GM18951 (cell line): ENCODE results near the gene ARMH1.
"Not testable (repeated sequence)": the region's sequence is repeated elsewhere in the genome, so short reads cannot be mapped to it uniquely, and the experiment has no call there.

Source experiments
- POLR2A ChIP-seq: IDR thresholded peaks from 4 replicates; pipeline ENCODE4 v1.6.1; 2011; ENCODE audit warnings: mild to moderate bottlenecking; ENCODE audit not compliant: insufficient read length, insufficient read depth; ENCODE audit errors: extremely low read depth
- in situ Hi-C: fragments of 300-500 bp; cut with MboI; formaldehyde crosslinking; loops from one replicate; pipeline ENCODE4 v1.12.0; 2022; ENCODE audit warnings: low sequenced_read_pairs, mixed read lengths, inconsistent platforms; ENCODE audit not compliant: unreplicated experiment

The ARMH1 gene

DNA sequence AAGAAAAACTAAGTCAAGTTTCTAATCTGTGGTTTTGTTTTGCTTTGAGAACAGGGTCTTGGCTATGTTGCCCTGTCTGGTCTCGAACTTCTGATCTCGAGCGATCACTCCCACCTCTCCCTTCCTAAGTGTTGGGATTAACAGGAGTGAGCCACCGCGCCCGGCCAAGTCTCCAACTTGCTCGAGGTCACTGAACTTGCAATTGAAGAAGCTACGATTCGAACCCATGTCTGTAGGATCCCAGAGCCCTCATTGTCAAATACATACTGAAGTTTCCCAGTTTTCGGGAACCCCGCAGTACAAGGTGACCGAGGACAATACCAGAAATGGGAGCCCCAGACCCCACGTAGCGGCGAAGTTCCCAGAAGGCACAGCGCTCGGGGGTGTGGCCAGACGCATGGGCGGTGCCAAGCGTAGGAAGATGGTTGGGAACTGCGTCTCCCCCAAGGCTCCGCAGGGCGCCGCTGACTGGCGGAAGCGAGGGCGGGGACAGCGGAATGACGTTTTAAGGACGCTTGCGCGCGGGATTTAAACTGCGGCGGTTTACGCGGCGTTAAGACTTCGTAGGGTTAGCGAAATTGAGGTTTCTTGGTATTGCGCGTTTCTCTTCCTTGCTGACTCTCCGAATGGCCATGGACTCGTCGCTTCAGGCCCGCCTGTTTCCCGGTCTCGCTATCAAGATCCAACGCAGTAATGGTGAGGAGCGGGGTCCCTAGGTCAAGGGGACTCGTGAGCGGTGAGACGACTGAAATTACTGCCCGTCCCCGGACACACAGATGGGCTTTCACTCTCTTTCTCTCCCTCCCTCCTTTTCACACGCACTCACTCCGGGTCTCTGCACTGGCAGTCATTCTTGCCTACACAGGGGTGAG is 65.0 kb downstream of the ARMH1 start, which contains the start of gene KIF2C:
Gene KIF2C, plus strand, starts transcription at position 531 of the 872 bp plus-strand sequence. Its CDS starts 96 bp downstream, at position 627.
- peak; percentile 97 for TF ChIP-seq POLR2A
- in situ Hi-C loops = no loop called here

DNA sequence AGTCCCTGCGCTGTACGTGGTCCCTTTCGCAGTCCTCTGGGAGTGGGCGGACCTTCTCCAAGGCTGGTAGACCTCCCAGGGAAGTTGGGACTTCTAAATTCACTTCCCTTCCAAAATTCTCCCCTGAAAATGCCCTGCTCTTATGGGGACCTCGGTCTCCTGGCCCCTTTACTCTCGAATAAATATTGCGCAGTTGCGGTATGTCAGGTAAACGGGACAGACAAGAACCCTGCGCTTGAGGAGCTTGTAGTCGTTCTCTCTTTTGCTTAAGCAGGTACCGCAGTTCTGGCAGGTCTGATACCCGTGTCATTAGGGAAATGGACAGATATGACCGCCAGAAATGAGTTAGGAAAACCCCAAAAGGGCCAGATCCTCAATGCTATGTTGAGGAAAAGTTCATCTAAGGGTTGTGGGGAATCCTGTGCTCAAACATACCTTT is 65.7 kb downstream of the ARMH1 start:
- TF ChIP-seq POLR2A = no peak
- in situ Hi-C loops = no loop called here

DNA sequence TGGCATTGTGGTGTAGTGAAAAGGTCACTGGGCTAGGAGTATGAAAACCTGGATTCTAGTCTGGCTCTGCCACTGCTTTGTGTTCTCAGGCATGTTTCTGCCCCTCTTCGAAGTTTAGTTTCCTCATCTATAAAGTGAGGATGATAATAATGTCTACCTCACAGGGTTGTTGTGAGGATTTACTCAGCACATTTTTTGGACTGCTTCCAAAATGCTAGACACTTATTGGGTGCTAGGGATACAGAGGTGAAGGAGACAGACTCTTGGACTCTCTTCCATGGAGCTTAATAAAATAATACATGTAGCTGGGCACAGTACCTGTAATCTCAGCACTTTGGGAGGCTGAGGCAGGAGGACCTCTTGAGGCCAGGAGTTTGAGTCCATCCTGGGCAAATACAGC is 68.7 kb downstream of the ARMH1 start:
- TF ChIP-seq POLR2A = no peak
- in situ Hi-C loops = no loop called here

DNA sequence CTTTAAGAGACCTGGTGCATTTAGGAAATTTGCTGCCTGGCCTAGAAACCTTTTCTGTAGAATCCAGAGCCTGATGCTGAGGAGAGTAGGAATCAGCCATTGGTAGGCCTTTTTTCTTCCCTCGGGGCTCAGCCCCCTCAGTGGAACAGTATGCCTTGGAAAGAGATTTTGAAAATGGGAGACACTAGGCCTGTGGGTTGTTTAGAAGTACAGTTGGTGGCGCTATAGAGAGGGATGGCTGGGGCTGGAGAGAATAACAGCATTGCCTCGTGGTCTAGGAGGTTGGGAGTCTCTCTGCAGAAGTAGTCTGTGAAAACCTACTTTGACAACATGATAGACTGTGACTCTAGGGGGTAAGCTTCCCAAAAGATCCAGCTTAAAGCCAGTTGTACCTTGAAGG is 73.4 kb downstream of the ARMH1 start:
- TF ChIP-seq POLR2A = no peak
- in situ Hi-C loops = no loop called here

DNA sequence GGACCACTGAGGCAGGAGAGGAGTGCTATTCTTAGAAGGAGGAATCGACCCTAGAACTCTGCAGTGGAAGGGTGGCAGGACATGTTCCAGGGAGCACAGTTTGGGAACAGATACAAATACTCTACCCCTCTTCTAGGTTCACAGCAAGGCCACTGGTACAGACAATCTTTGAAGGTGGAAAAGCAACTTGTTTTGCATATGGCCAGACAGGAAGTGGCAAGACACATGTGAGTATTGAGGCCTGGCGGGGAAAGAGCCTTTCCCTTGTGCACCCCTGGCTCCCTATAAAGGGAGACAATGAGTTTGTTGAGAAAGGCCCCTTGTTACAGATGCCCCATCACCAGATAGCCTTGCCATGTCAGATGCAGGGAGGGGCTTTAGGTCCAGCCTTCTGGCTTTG is 82.9 kb downstream of the ARMH1 start:
- TF ChIP-seq POLR2A = no peak
- in situ Hi-C loops = no loop called here

DNA sequence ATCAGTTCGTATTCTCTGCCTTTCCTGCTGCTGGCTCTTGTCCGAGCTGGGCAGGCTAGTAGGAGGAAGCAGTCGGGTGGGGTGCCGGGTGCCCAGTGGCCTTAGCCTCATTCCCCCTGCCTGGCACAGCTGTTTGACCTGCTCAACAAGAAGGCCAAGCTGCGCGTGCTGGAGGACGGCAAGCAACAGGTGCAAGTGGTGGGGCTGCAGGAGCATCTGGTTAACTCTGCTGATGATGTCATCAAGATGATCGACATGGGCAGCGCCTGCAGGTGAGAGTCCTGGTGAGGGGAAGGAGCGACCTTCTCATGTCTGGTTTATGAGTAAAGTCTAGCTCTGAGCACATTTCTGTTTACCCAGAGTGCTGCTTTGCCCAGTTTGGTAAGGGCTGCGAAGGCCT is 84.6 kb downstream of the ARMH1 start:
- in situ Hi-C loops = no loop called here
- no peak for TF ChIP-seq POLR2A

DNA sequence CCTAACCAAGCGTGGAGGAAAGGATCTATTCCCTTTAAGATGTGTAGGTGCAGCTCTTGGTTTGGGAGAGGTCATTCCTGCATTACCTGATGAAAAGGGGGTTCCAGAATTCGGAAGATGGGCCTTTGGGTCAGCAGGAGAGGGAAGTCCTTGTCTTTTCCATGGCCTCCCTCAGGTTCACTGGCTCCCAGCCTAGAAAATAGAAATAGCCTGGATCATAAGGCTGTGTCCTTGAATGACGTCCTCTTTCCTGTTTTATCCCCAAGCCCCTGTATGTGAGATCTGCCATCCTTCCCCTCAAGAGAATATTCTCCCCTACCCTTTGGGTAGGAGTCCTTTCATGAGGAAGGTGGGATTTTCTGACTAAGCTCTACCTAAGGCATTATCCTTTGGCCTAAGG is 86.4 kb downstream of the ARMH1 start:
- no peak for TF ChIP-seq POLR2A
- in situ Hi-C loops = no loop called here

DNA sequence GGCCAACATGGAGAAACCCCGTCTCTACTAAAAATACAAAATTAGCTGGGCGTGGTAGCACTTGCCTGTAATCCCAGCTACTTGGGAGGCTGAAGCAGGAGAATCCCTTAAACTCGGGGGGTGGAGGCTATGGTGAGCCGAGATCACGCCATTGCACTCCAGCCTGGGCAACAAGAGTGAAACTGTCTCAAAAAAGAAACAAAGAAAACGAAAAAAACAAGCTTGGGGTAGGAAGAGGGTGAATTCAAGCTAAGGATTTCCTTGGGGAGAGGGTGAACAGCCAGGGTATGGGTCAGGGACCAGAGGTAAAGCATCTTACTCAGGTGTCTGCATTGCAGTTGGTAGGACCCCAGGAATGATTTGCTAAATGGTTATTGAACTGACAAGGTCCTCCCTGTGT is 91.9 kb downstream of the ARMH1 start:
- in situ Hi-C loops = not testable (repeated sequence)
